ENCODE data around the gene ADIPOQ.
"Not testable (repeated sequence)": the region's sequence is repeated elsewhere in the genome, so short reads cannot be mapped to it uniquely, and the experiment has no call there.

ADIPOQ gene

GRCh38 chr3:186896875-186897274 lies 54.4 kb downstream of the ADIPOQ start:
- TF ChIP-seq, protein P1, sequence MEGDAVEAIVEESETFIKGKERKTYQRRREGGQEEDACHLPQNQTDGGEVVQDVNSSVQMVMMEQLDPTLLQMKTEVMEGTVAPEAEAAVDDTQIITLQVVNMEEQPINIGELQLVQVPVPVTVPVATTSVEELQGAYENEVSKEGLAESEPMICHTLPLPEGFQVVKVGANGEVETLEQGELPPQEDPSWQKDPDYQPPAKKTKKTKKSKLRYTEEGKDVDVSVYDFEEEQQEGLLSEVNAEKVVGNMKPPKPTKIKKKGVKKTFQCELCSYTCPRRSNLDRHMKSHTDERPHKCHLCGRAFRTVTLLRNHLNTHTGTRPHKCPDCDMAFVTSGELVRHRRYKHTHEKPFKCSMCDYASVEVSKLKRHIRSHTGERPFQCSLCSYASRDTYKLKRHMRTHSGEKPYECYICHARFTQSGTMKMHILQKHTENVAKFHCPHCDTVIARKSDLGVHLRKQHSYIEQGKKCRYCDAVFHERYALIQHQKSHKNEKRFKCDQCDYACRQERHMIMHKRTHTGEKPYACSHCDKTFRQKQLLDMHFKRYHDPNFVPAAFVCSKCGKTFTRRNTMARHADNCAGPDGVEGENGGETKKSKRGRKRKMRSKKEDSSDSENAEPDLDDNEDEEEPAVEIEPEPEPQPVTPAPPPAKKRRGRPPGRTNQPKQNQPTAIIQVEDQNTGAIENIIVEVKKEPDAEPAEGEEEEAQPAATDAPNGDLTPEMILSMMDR (IDR thresholded peaks at IDR 0.05; ENCODE audit: low read length, missing control alignments): no peak
- H3K4me3 ChIP-seq (replicated peaks; ENCODE audit: low read depth, low read length): no peak overlapping the region

GRCh38 chr3:186901135-186901734 lies 58.7 kb downstream of the ADIPOQ start:
- peak; percentile 45 for DNase-seq (ENCODE audit: low read depth)
- H3K4me3 ChIP-seq (replicated peaks; ENCODE audit: low read depth, low read length): no peak overlapping the region
- TF ChIP-seq, protein P1 (IDR thresholded peaks at IDR 0.05; ENCODE audit: low read length, missing control alignments): no peak

More at GRCh38 chr3:186896875-186897274, 54.4 kb downstream of the ADIPOQ start:
- DNase-seq (ENCODE audit: low read depth): no peak

- H3K4me3 ChIP-seq (replicated peaks; ENCODE audit: low read depth, low read length): no peak overlapping the region
- no peak for DNase-seq (ENCODE audit: low read depth)
- TF ChIP-seq, protein P1 (IDR thresholded peaks at IDR 0.05; ENCODE audit: low read length, missing control alignments): no peak
Observed at GRCh38 chr3:186902154-186902553, 59.6 kb downstream of the ADIPOQ start.

GRCh38 chr3:186902713-186903112 lies 60.2 kb downstream of the ADIPOQ start:
- H3K4me3 ChIP-seq (replicated peaks; ENCODE audit: low read depth, low read length): no peak overlapping the region
- TF ChIP-seq, protein P1 (IDR thresholded peaks at IDR 0.05; ENCODE audit: low read length, missing control alignments): no peak
- DNase-seq (ENCODE audit: low read depth): no peak

DNA sequence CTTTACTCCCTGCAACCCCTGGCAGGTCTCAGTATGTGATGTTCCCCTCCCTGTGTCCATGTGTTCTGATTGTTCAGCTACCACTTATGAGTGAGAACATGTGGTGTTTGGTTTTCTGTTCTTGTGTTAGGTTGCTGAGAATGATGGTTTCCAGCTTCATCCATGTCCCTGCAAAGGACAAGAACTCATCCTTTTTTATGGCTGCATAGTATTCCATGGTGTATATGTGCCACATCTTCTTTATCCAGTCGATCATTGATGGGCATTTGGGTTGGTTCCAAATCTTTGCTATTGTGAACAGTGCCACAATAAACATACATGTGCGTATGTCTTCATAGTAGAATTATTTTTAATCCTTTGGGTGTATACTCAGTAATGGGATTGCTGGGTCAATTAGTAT lies 61.2 kb downstream of the ADIPOQ start:
- not testable (repeated sequence) for H3K4me3 ChIP-seq (replicated peaks; ENCODE audit: low read depth, low read length)

DNA sequence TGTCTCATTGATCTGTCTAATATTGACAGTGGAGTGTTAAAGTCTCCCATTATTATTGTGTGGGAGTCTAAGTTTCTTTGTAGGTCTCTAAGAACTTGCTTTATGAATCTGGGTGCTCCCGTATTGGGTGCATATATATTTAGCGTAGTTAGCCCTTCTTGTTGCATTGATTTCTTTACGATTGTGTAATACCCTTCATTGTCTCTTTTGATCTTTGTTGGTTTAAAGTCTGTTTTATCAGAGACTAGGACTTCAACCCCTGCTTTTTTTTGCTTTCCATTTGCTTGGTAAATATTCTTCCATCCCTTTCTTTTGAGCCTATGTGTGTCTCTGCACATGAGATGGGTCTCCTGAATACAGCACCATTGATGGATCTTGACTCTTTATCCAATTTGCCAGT lies 64.6 kb downstream of the ADIPOQ start:
- H3K4me3 ChIP-seq (replicated peaks; ENCODE audit: low read depth, low read length); DNase-seq (ENCODE audit: low read depth): not testable (repeated sequence)

More for the DNA sequence above, 61.2 kb downstream of the ADIPOQ start:
- not testable (repeated sequence) for DNase-seq (ENCODE audit: low read depth)
